Bronchial epithelial cell (primary cell): Measurements from ENCODE around the gene TPCN1. TPM values are rescaled to one million over a fixed set of nuclear protein-coding genes. Genes with fewer than 3 reads are reported as not detected.

Source experiments
- DNase-seq: peaks from one replicate; pipeline ENCODE4 v3.0.0-alpha.2; 2010; ENCODE audit warnings: low read depth
- FAIRE-seq: peaks from 2 replicates; lab custom pipeline; 2011; peaks lifted over from hg19 to GRCh38; lab: Jason Lieb, UNC
- H3K27me3 ChIP-seq: 2 replicates; pipeline ENCODE4 v1.5.1; 2011; ENCODE audit warnings: low read length; ENCODE audit not compliant: control insufficient read depth, insufficient read depth
- H3K36me3 ChIP-seq: 2 replicates; pipeline ENCODE4 v1.5.1; 2011; ENCODE audit warnings: low read length; ENCODE audit not compliant: control insufficient read depth, insufficient read depth
- H3K4me3 ChIP-seq: 2 replicates; pipeline ENCODE4 v1.5.1; 2011; ENCODE audit warnings: mild to moderate bottlenecking, low read depth, low read length, control low read depth
- CTCF ChIP-seq: IDR thresholded peaks from 2 replicates; pipeline ENCODE4 v1.5.1; 2011; ENCODE audit warnings: mild to moderate bottlenecking, moderate library complexity, low read length, control low read depth, inconsistent platforms; ENCODE audit not compliant: insufficient read depth, severe bottlenecking
- total RNA-seq: library from RNA; depleted of rRNA; stranded (reverse); fragments of >200 nt; gene quantifications from 2 replicates; pipeline ENCODE4 v1.2.1, GENCODE V29; 2014

TPCN1 gene
- total RNA-seq, 1 donor from 2014 or later = 9.0 TPM

- peaks cover 6% of the 10 kb centered on the region for H3K36me3 ChIP-seq
- FAIRE-seq (no peak), DNase-seq (peak; percentile 13)
- H3K27me3 ChIP-seq = no peaks in the 10 kb centered on the region
- no peak overlapping the region for H3K4me3 ChIP-seq
- TF ChIP-seq CTCF = no peak
These were observed 30.5 kb upstream of the TPCN1 start for GRCh38 chr12:113190761-113191160.

DNA sequence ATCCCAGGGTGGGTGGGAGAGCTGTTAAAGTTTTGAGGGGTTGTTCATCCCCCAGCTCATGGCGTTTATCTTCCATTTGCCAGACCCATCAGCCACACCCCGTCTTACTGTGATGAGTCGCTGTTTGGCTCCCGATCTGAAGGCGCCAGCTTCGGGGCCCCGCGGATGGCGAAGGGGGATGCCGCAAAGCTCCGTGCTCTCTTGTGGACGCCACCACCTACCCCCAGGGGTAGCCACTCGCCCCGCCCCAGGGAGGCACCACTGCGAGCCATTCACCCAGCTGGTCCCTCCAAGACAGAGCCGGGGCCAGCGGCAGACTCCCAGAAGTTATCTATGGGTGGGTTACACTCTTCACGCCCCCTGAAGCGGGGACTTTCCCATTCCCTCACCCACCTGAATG lies 30.0 kb upstream of the TPCN1 start:
- FAIRE-seq (no peak), DNase-seq (no peak)
- Histone ChIP-seq H3K27me3 (no peaks in the 10 kb centered on the region), H3K4me3 (no peak overlapping the region), H3K36me3 (peaks cover 6% of the 10 kb centered on the region)
- TF ChIP-seq CTCF = no peak

- no peak for TF ChIP-seq CTCF
- H3K4me3 ChIP-seq = no peak overlapping the region
- no peak for FAIRE-seq
- DNase-seq = no peak
- H3K36me3 ChIP-seq = peaks cover 6% of the 10 kb centered on the region
- H3K27me3 ChIP-seq = no peaks in the 10 kb centered on the region
These were observed 26.3 kb upstream of the TPCN1 start for GRCh38 chr12:113194971-113195391.

- no peak for TF ChIP-seq CTCF
- no peak for FAIRE-seq
These were observed 25.7 kb upstream of the TPCN1 start for GRCh38 chr12:113195598-113195997.

DNA sequence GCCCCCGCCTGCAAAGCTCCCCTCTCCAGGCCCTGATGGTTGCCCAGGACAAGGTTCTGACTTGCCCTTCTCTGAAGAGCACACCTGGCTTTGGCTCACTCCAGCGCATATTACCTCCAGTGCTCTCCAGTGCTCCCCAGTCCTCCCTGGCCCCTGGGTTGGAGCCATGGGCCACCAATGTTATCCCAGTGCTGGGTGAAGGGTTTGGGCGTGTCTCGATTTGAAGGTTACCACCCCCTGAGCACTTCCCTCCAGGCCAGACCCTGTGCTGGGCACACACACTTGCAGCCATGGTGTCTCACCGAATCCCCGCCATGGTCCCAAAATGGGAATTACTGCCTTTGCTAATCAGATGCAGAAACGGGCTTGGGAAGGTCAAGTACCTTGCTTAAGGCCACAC lies 24.7 kb upstream of the TPCN1 start:
- FAIRE-seq (no peak), DNase-seq (no peak)
- Histone ChIP-seq H3K27me3 (no peaks in the 10 kb centered on the region), H3K36me3 (peaks cover 2% of the 10 kb centered on the region), H3K4me3 (no peak overlapping the region)
- no peak for TF ChIP-seq CTCF

More at GRCh38 chr12:113195598-113195997, 25.7 kb upstream of the TPCN1 start:
- no peak for DNase-seq
- Histone ChIP-seq H3K27me3 (no peaks in the 10 kb centered on the region), H3K36me3 (peaks cover 6% of the 10 kb centered on the region), H3K4me3 (no peak overlapping the region)

DNA sequence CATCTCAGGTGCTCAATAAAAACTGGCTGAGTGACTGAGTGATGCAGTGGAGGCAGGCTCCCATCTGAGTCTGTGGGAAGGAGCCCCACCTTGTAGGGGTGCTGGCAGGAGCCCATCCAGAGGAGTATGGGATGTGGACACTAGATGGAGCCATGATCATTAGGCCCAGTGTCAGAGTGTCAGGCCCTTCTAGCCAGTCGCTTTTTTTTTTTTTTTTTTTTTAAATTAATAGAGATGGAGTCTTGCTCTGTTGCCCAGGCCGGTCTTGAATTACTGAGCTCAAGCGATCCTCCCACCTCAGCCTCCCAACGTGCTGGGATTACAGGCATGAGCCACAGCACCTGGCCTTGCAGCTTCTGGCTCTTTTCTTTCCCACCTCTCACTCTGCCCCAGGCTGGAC lies 24.3 kb upstream of the TPCN1 start:
- H3K36me3 ChIP-seq = no peaks in the 10 kb centered on the region
- DNase-seq (peak; percentile 70), FAIRE-seq (no peak)
- no peaks in the 10 kb centered on the region for H3K27me3 ChIP-seq
- TF ChIP-seq CTCF = peak; percentile 82
- H3K4me3 ChIP-seq = no peak overlapping the region
